Panc1 (cell line): ENCODE results near the gene VTI1A. TPM values are rescaled to one million over a fixed set of nuclear protein-coding genes. Genes with fewer than 3 reads are reported as not detected.

Source experiments
- ATAC-seq: fragments of 200-7000 bp; cut with Tn5 transposase; 2 replicates; pipeline ENCODE4 v1.9.1; 2020; ENCODE audit warnings: mild to moderate bottlenecking, moderate library complexity
- BruUV-seq: library from RNA; stranded (reverse); fragments of 400-500 nt; replicated peaks from 2 replicates; lab custom pipeline; 2021; lab: Mats Ljungman, UMichigan
- CTCF ChIA-PET: fragments of 300-600 bp; sonication (Branson Sonifier 250); formaldehyde crosslinking; loops from one replicate; lab custom pipeline; 2022; ENCODE audit warnings: antibody characterized with exemption; lab: Charles Lee
- POLR2A ChIA-PET: fragments of 300-600 bp; sonication (Branson Sonifier 250); formaldehyde crosslinking; loops from one replicate; lab custom pipeline; 2022; ENCODE audit warnings: antibody characterized with exemption; lab: Charles Lee
- DNase-seq: peaks from one replicate; pipeline ENCODE4 v3.0.0-alpha.2; 2010; ENCODE audit warnings: low read depth, low spot score
- H3K27ac ChIP-seq: 2 replicates; pipeline ENCODE4 v1.5.1; 2011; ENCODE audit warnings: mild to moderate bottlenecking, low read length, inconsistent platforms
- H3K27me3 ChIP-seq: fragments of 200-500 bp; sonication (Bioruptor generic); 2 replicates; pipeline ENCODE4 v1.6.0; 2014; ENCODE audit warnings: low read length, inconsistent platforms; ENCODE audit not compliant: control insufficient read depth, insufficient read depth
- H3K36me3 ChIP-seq: fragments of 200-500 bp; sonication (Bioruptor generic); 2 replicates; pipeline ENCODE4 v1.5.1; 2014; ENCODE audit warnings: inconsistent platforms, mild to moderate bottlenecking, low read length, moderate library complexity; ENCODE audit not compliant: control insufficient read depth, insufficient read depth
- H3K4me1 ChIP-seq: 2 replicates; pipeline ENCODE4 v1.5.1; 2011; ENCODE audit warnings: inconsistent platforms, mild to moderate bottlenecking, low read length, moderate library complexity; ENCODE audit not compliant: control insufficient read depth, insufficient read depth
- H3K4me3 ChIP-seq, 2 experiments: 2 replicates each; pipeline ENCODE4 v1.5.1; 2011 to 2012; ENCODE audit warnings: low read depth in 2 of 2, low read length in 2 of 2, mild to moderate bottlenecking in 2 of 2, inconsistent platforms in 1 of 2, moderate library complexity in 1 of 2
- H3K9me3 ChIP-seq: fragments of 200-500 bp; sonication (Bioruptor generic); 2 replicates; pipeline ENCODE4 v1.5.1; 2014; ENCODE audit warnings: low read depth, mild to moderate bottlenecking, inconsistent platforms, low read length, moderate library complexity; ENCODE audit not compliant: control insufficient read depth, insufficient read depth
- CTCF ChIP-seq: fragments of 450-650 bp; IDR thresholded peaks from 2 replicates; pipeline ENCODE4 v1.5.1; 2017; ENCODE audit warnings: mild to moderate bottlenecking
- POLR2AphosphoS5 ChIP-seq: IDR thresholded peaks from 2 replicates; pipeline ENCODE4 v1.6.1; 2012; ENCODE audit warnings: mild to moderate bottlenecking, low read depth, low read length, moderate library complexity
- SIN3A ChIP-seq: IDR thresholded peaks from 2 replicates; pipeline ENCODE4 v1.6.1; 2012; ENCODE audit warnings: low read depth, mild to moderate bottlenecking, low read length, moderate library complexity, borderline replicate concordance; ENCODE audit not compliant: insufficient read depth
- TCF7L2 ChIP-seq: IDR thresholded peaks from 2 replicates; pipeline ENCODE4 v1.6.1; 2011; ENCODE audit warnings: mild to moderate bottlenecking, low read depth, low read length, inconsistent platforms
- in situ Hi-C: cut with HindIII; loops from 2 replicates; pipeline ENCODE4 v1.10.0; 2016; ENCODE audit warnings: low sequenced_read_pairs, low pct_unique_long_range_greater_than_20kb
- intact Hi-C: fragments of 100-400 bp; cut with micrococcal nuclease; formaldehyde crosslinking; loops from one replicate; pipeline ENCODE4 v1.10.0; 2022; ENCODE audit not compliant: unreplicated experiment
- total RNA-seq: library from RNA; stranded (reverse); gene quantifications from one replicate; pipeline ENCODE4 v1.2.1, GENCODE V29; 2021; ENCODE audit not compliant: unreplicated experiment
- TF ChIP-seq, protein P1 (sequence below), 2 experiments: IDR thresholded peaks; 2 replicates each; pipeline ENCODE4 v1.6.1; 2011 to 2012; ENCODE audit warnings: low read depth in 2 of 2, control low read depth in 1 of 2, low read length in 1 of 2, mild to moderate bottlenecking in 1 of 2, moderate library complexity in 1 of 2; ENCODE audit not compliant: insufficient read depth in 1 of 2

The VTI1A gene
- total RNA-seq, 1 experiment from 2014 or later: 36.3 TPM

GRCh38 chr10:112454910-112455779 is 8.1 kb downstream of the VTI1A start:
- CTCF ChIA-PET: interaction anchor here (1.1 kb wide), 1 partner anchor 930 kb away, joined by 4 read pairs; no protein-coding TSS in a partner anchor
- Histone ChIP-seq H3K4me3 (no peak overlapping the region), H3K4me1 (no peaks in the 10 kb centered on the region), H3K9me3 (peaks cover 10% of the 10 kb centered on the region; the same call in 1 of the 2 replicates), H3K36me3 (no peaks in the 10 kb centered on the region; the same call in 1 of the 2 replicates), H3K27me3 (no peaks in the 10 kb centered on the region), H3K27ac (no peak overlapping the region)
- in situ Hi-C loops: no loop called here
- no peak for TF ChIP-seq POLR2AphosphoS5
- no peak for TF ChIP-seq CTCF
- TF ChIP-seq SIN3A: no peak
- TF ChIP-seq TCF7L2: no peak
- TF ChIP-seq, protein P1, sequence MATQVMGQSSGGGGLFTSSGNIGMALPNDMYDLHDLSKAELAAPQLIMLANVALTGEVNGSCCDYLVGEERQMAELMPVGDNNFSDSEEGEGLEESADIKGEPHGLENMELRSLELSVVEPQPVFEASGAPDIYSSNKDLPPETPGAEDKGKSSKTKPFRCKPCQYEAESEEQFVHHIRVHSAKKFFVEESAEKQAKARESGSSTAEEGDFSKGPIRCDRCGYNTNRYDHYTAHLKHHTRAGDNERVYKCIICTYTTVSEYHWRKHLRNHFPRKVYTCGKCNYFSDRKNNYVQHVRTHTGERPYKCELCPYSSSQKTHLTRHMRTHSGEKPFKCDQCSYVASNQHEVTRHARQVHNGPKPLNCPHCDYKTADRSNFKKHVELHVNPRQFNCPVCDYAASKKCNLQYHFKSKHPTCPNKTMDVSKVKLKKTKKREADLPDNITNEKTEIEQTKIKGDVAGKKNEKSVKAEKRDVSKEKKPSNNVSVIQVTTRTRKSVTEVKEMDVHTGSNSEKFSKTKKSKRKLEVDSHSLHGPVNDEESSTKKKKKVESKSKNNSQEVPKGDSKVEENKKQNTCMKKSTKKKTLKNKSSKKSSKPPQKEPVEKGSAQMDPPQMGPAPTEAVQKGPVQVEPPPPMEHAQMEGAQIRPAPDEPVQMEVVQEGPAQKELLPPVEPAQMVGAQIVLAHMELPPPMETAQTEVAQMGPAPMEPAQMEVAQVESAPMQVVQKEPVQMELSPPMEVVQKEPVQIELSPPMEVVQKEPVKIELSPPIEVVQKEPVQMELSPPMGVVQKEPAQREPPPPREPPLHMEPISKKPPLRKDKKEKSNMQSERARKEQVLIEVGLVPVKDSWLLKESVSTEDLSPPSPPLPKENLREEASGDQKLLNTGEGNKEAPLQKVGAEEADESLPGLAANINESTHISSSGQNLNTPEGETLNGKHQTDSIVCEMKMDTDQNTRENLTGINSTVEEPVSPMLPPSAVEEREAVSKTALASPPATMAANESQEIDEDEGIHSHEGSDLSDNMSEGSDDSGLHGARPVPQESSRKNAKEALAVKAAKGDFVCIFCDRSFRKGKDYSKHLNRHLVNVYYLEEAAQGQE (IDR thresholded peaks at IDR 0.05; ENCODE audit: insufficient read depth in 1 of 2, low read depth in 2 of 2, low read length in 1 of 2): no peak
- POLR2A ChIA-PET: no interaction called here
- DNase-seq (no peak), ATAC-seq (no peak)
- intact Hi-C loops: no loop called here
- no TSS peak for BruUV-seq

- Histone ChIP-seq H3K27ac (no peak overlapping the region), H3K36me3 (no peaks in the 10 kb centered on the region), H3K27me3 (no peaks in the 10 kb centered on the region), H3K9me3 (peaks cover 10% of the 10 kb centered on the region; the same call in 1 of the 2 replicates), H3K4me3 (no peak overlapping the region), H3K4me1 (no peaks in the 10 kb centered on the region)
- ATAC-seq: no peak
- DNase-seq: no peak
- BruUV-seq: no TSS peak
- ChIA-PET POLR2A (no interaction called here), CTCF (interaction anchor here (0.5 kb wide), 1 partner anchor 40 kb away, joined by 10 read pairs; no protein-coding TSS in a partner anchor)
- in situ Hi-C loops (no loop called here), intact Hi-C loops (no loop called here)
- TF ChIP-seq POLR2AphosphoS5 (no peak), CTCF (peak; percentile 40; the same call in 1 of the 2 replicates), TCF7L2 (no peak)
Observed at GRCh38 chr10:112456533-112456932, 9.5 kb downstream of the VTI1A start.
